ENCODE measurements around the gene NPC1. TPM values are rescaled to one million over a fixed set of nuclear protein-coding genes. Genes with fewer than 3 reads are reported as not detected.

Gene NPC1
- total RNA-seq, 1 donor from 2014 or later: 48.0 TPM

DNA sequence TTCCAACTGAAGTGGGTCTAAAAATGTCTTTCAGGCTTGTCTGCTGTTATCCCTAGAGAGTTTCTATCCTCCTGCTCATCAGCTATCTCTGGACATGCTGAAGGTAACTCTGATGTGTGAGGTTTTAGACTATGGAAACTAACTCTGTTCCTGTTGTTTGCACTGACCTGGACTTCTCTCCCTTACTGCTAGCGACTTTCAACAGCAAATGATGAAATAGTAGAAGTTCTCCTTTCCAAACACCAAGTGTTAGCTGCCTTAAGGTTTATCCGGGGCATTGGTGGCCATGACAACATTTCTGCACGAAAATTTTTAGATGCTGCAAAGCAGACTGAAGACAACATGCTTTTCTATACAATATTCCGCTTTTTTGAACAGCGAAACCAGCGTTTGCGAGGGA is 56.1 kb downstream of the NPC1 start:
- H3K4me1 ChIP-seq (ENCODE audit: control insufficient read depth in 3 of 3, insufficient read depth in 3 of 3, low read length in 3 of 3): peaks cover 0 to 4% (median 0%) of the 10 kb centered on the region in 3 donors
- H3K27ac ChIP-seq (ENCODE audit: low read depth, low read length): no peak overlapping the region
- no peaks in the 10 kb centered on the region for H3K9me3 ChIP-seq (ENCODE audit: control insufficient read depth in 3 of 3, low read length in 3 of 3)
- no peak overlapping the region for H3K9ac ChIP-seq (ENCODE audit: low read depth in 1 of 3, low read length in 3 of 3)
- H3K27me3 ChIP-seq (ENCODE audit: control insufficient read depth in 3 of 3, insufficient read depth in 3 of 3, low read length in 3 of 3): no peaks in the 10 kb centered on the region
- peaks cover 54 to 75% (median 73%) of the 10 kb centered on the region in 3 donors for H3K36me3 ChIP-seq (ENCODE audit: control insufficient read depth in 3 of 3, insufficient read depth in 3 of 3, low read length in 3 of 3)
- no peak overlapping the region for H3K4me3 ChIP-seq (ENCODE audit: low read length in 3 of 3)

DNA sequence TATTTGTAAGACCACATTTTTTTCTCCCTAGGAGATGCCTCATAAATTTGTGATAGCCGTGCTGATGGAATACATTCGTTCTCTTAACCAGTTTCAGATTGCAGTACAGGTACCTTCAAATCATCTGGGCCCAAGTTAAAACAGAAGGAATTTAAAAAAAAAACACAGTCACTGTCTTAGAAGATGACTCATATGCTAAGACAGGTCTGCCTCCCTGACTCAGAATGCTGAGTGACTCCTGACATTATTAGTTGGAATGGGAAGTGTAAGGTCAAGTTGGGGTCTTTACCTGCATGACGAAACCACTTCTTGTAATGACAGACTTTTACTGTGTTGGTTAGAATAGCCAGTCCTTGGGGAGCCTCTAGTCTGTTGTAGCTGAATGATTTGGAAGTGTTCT is 56.7 kb downstream of the NPC1 start:
- H3K36me3 ChIP-seq (ENCODE audit: control insufficient read depth in 3 of 3, insufficient read depth in 3 of 3, low read length in 3 of 3): peaks cover 49 to 69% (median 68%) of the 10 kb centered on the region in 3 donors
- H3K27ac ChIP-seq (ENCODE audit: low read depth, low read length): no peak overlapping the region
- no peaks in the 10 kb centered on the region for H3K27me3 ChIP-seq (ENCODE audit: control insufficient read depth in 3 of 3, insufficient read depth in 3 of 3, low read length in 3 of 3)
- no peak overlapping the region for H3K9ac ChIP-seq (ENCODE audit: low read depth in 1 of 3, low read length in 3 of 3)
- H3K9me3 ChIP-seq (ENCODE audit: control insufficient read depth in 3 of 3, low read length in 3 of 3): no peaks in the 10 kb centered on the region
- no peak overlapping the region for H3K4me3 ChIP-seq (ENCODE audit: low read length in 3 of 3)
- peaks cover 0 to 4% (median 0%) of the 10 kb centered on the region in 3 donors for H3K4me1 ChIP-seq (ENCODE audit: control insufficient read depth in 3 of 3, insufficient read depth in 3 of 3, low read length in 3 of 3)

DNA sequence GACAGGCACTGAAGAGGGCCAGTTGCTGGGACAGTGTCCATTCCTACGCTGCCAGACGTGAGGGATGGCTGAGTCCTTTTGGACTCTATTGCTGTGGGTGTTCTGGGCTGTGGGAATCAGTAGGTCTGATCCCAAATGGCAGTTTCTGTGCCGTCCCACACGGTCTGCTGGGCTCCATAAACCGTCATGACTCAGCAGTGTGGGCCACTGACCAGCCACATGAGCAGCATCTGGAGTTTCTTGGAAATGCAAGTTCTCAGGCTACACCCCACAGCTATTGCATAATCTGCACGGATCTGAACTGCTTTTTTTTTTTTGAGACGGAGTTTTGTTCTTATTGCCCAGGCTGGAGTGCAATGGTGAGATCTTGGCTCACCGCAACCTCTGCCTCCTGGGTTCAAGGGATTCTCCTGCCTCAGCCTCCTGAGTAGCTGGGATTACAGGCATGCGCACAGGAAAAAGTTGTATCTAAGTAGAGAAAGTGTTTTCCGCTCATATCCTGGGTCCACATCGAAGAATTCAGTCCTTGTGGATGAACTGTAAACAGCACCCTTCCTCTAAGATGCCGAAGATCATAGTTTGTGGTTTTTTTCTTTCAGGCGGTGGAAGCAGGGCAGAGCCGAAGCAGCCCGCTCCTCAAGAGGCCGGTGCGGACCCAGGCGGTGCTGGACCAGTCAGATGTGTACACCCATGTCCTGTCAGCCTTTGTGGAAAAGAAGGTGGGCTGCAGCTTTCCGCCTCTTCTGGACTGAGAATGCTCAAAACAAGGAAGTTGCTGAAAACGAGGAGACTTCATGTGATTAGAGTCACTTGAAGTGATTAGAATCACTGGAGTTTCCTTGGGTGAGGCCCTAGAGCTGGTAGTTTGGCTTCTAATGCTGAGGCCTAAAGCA is 57.5 kb downstream of the NPC1 start:
- Histone ChIP-seq H3K27ac (ENCODE audit: low read depth, low read length) (peak overlapping the region; percentile 31), H3K9ac (ENCODE audit: low read depth in 1 of 3, low read length in 3 of 3) (no peak overlapping the region), H3K36me3 (ENCODE audit: control insufficient read depth in 3 of 3, insufficient read depth in 3 of 3, low read length in 3 of 3) (peaks cover 46 to 68% (median 67%) of the 10 kb centered on the region in 3 donors), H3K27me3 (ENCODE audit: control insufficient read depth in 3 of 3, insufficient read depth in 3 of 3, low read length in 3 of 3) (no peaks in the 10 kb centered on the region), H3K4me3 (ENCODE audit: low read length in 3 of 3) (no peak overlapping the region), H3K4me1 (ENCODE audit: control insufficient read depth in 3 of 3, insufficient read depth in 3 of 3, low read length in 3 of 3) (peaks cover 0 to 4% (median 0%) of the 10 kb centered on the region in 3 donors), H3K9me3 (ENCODE audit: control insufficient read depth in 3 of 3, low read length in 3 of 3) (no peaks in the 10 kb centered on the region)

DNA sequence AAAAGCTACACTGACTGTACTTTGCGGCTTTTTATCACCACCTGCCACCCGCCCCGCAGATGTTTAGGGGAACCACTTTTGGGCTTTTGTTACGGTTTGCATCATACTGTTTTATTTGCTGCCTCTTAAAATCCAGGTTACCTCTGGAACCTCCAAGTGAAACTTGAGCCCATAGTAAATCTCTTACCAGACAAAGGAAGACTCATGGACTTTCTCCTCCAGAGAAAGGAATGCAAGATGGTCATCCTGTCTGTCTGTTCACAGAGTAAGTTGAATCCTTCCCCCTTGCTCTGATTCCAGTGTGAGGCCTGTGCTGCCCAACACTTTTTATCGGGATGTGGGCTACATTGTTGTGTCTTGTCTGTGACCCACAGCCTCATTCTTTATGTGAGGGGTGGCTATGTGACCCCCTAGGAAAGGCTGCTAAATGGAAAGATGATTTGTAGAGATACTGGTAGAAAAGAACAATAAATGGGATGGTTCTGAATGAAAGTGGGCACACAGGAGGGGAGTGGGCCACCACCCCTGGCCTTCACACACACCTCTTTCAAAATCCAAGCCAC is 59.7 kb downstream of the NPC1 start:
- Histone ChIP-seq H3K36me3 (ENCODE audit: control insufficient read depth in 3 of 3, insufficient read depth in 3 of 3, low read length in 3 of 3) (peaks cover 51 to 68% (median 63%) of the 10 kb centered on the region in 3 donors), H3K27me3 (ENCODE audit: control insufficient read depth in 3 of 3, insufficient read depth in 3 of 3, low read length in 3 of 3) (no peaks in the 10 kb centered on the region), H3K4me3 (ENCODE audit: low read length in 3 of 3) (no peak overlapping the region), H3K4me1 (ENCODE audit: control insufficient read depth in 3 of 3, insufficient read depth in 3 of 3, low read length in 3 of 3) (peaks cover 0 to 4% (median 0%) of the 10 kb centered on the region in 3 donors), H3K9ac (ENCODE audit: low read depth in 1 of 3, low read length in 3 of 3) (no peak overlapping the region), H3K9me3 (ENCODE audit: control insufficient read depth in 3 of 3, low read length in 3 of 3) (no peaks in the 10 kb centered on the region), H3K27ac (ENCODE audit: low read depth, low read length) (no peak overlapping the region)

DNA sequence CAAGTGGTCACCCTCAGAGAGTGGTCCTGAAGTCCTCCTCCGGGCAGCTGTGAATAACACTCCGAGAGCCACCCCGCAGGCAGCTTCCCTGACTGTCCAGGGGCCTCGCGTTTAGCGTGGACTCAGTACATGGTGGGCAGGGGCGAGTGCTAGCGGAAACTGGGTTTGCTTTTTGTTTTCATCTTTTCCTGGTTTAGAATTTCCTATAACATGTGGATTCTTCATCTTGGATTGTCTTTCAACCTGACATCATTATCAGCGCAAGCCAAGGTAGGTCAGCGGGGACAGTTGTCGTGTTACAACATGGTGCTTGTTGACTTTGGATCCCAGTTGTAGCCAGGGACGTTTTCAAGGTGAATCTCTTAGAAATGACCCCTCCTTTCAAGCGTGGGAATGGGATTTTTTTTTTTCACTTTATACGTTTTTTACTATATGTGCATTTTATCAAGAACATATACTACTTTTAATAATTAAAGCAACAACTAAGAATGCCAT is 62.0 kb downstream of the NPC1 start:
- H3K4me3 ChIP-seq (ENCODE audit: low read length in 3 of 3): no peak overlapping the region
- no peaks in the 10 kb centered on the region for H3K27me3 ChIP-seq (ENCODE audit: control insufficient read depth in 3 of 3, insufficient read depth in 3 of 3, low read length in 3 of 3)
- H3K9me3 ChIP-seq (ENCODE audit: control insufficient read depth in 3 of 3, low read length in 3 of 3): no peaks in the 10 kb centered on the region
- H3K9ac ChIP-seq (ENCODE audit: low read depth in 1 of 3, low read length in 3 of 3): no peak overlapping the region
- peaks cover 0 to 4% (median 0%) of the 10 kb centered on the region in 3 donors for H3K4me1 ChIP-seq (ENCODE audit: control insufficient read depth in 3 of 3, insufficient read depth in 3 of 3, low read length in 3 of 3)
- H3K36me3 ChIP-seq (ENCODE audit: control insufficient read depth in 3 of 3, insufficient read depth in 3 of 3, low read length in 3 of 3): peaks cover 57 to 67% (median 58%) of the 10 kb centered on the region in 3 donors
- H3K27ac ChIP-seq (ENCODE audit: low read depth, low read length): no peak overlapping the region

DNA sequence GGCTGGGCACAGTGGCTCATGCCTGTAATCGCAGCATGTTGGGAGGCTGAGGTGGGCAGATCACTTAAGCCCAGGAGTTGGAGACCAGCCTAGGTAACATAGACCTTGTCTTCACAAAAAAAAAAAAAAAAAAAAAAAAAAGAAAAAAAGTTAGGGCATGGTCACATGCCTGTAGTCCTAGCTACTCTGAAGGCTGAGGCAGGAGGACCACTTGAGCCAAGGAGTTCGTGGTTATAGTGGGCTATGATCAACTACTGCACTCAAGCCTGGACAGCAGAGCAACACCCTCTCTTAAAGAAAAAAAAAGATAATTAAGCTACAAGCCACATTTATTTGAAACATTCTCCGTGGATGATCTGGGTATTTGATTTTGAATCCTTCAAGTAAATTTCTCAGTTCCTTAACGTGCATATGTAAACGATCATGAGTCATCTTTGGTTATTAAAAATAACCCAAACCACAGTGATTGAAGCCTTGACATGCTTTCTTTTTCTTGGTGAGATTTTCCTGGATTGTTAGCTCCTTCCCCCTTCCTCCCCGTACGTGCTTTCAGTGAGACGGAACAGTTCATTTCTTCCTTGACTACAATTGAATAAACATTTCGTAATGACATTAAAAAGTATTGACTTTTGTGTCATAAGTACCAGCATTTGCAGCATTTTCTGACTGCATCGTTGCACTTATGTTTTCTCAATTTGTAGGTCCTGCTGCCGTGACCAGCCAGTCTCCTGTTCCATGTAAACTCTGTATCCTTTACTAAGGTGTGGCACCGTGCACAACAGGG is 62.7 kb downstream of the NPC1 start:
- Histone ChIP-seq H3K27ac (ENCODE audit: low read depth, low read length) (no peak overlapping the region), H3K4me1 (ENCODE audit: control insufficient read depth in 3 of 3, insufficient read depth in 3 of 3, low read length in 3 of 3) (peaks cover 0 to 3% (median 0%) of the 10 kb centered on the region in 3 donors), H3K36me3 (ENCODE audit: control insufficient read depth in 3 of 3, insufficient read depth in 3 of 3, low read length in 3 of 3) (peaks cover 58 to 70% (median 63%) of the 10 kb centered on the region in 3 donors), H3K27me3 (ENCODE audit: control insufficient read depth in 3 of 3, insufficient read depth in 3 of 3, low read length in 3 of 3) (no peaks in the 10 kb centered on the region), H3K9ac (ENCODE audit: low read depth in 1 of 3, low read length in 3 of 3) (no peak overlapping the region), H3K9me3 (ENCODE audit: control insufficient read depth in 3 of 3, low read length in 3 of 3) (no peaks in the 10 kb centered on the region), H3K4me3 (ENCODE audit: low read length in 3 of 3) (no peak overlapping the region)

DNA sequence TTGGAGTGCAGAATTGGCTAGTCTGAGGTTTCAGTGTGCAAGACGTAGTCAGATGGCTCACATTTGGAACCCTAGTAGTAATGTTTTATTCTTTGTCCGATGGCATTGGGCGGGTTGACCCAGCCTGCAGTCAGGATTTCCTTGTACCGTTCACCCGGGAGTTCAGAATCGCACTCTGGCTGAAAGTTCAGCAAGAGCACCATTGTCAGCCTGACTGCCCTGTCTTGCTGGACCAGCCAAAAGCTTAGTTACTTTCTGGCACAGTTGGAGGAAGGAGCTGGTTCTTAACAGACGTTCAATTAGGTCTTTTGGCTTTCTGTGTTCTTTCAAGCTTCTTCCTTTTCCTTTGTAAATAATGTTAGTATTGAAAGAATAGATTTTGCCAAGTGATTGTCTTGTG is 64.4 kb downstream of the NPC1 start:
- Histone ChIP-seq H3K9ac (ENCODE audit: low read depth in 1 of 3, low read length in 3 of 3) (no peak overlapping the region), H3K27me3 (ENCODE audit: control insufficient read depth in 3 of 3, insufficient read depth in 3 of 3, low read length in 3 of 3) (no peaks in the 10 kb centered on the region), H3K9me3 (ENCODE audit: control insufficient read depth in 3 of 3, low read length in 3 of 3) (no peaks in the 10 kb centered on the region), H3K4me3 (ENCODE audit: low read length in 3 of 3) (no peak overlapping the region), H3K4me1 (ENCODE audit: control insufficient read depth in 3 of 3, insufficient read depth in 3 of 3, low read length in 3 of 3) (no peaks in the 10 kb centered on the region), H3K36me3 (ENCODE audit: control insufficient read depth in 3 of 3, insufficient read depth in 3 of 3, low read length in 3 of 3) (peaks cover 52 to 69% (median 56%) of the 10 kb centered on the region in 3 donors), H3K27ac (ENCODE audit: low read depth, low read length) (no peak overlapping the region)

DNA sequence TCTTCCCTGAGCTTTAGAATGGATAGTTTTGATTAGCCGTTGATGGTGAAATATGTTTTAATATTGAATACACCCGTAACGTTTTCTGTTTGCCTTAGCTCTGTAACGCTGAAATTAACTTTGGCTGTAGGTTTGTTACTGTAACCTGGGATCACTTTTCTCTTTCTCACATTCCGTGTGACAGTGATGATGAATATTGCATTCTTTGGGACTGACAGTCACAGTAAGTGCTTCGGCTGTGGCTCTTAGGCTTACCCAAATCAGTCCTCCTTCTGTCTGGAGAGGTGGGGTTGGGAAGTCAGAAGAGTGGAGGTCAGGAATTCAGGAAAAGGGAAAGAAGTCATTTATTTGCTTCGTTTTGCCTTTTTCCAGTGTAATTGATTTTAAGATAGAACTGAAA is 65.0 kb downstream of the NPC1 start:
- Histone ChIP-seq H3K36me3 (ENCODE audit: control insufficient read depth in 3 of 3, insufficient read depth in 3 of 3, low read length in 3 of 3) (peaks cover 45 to 66% (median 50%) of the 10 kb centered on the region in 3 donors), H3K27ac (ENCODE audit: low read depth, low read length) (no peak overlapping the region), H3K4me3 (ENCODE audit: low read length in 3 of 3) (no peak overlapping the region), H3K4me1 (ENCODE audit: control insufficient read depth in 3 of 3, insufficient read depth in 3 of 3, low read length in 3 of 3) (no peaks in the 10 kb centered on the region), H3K9me3 (ENCODE audit: control insufficient read depth in 3 of 3, low read length in 3 of 3) (no peaks in the 10 kb centered on the region), H3K9ac (ENCODE audit: low read depth in 1 of 3, low read length in 3 of 3) (no peak overlapping the region), H3K27me3 (ENCODE audit: control insufficient read depth in 3 of 3, insufficient read depth in 3 of 3, low read length in 3 of 3) (no peaks in the 10 kb centered on the region)

DNA sequence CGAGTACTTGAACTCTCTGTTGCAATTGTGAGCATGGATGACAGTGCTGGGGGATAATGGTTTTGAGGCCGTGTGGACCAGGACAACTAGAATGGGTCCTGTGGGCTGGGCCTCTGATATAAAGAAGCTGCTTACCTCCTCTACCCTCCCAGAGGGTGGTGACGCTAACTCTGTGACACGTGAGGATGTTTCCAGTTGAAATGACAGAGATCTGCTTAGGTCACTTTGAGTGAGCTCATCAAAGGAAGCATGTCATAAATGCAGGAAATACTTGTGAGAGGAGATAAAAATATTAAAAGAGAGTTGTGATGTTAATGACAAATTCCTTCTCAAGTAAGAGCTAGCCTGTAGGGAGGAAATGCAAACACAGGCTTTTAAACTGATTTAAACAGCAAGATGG is 66.6 kb downstream of the NPC1 start:
- Histone ChIP-seq H3K27ac (ENCODE audit: low read depth, low read length) (no peak overlapping the region), H3K9me3 (ENCODE audit: control insufficient read depth in 3 of 3, low read length in 3 of 3) (no peaks in the 10 kb centered on the region), H3K36me3 (ENCODE audit: control insufficient read depth in 3 of 3, insufficient read depth in 3 of 3, low read length in 3 of 3) (peaks cover 42 to 62% (median 43%) of the 10 kb centered on the region in 3 donors), H3K4me3 (ENCODE audit: low read length in 3 of 3) (no peak overlapping the region), H3K9ac (ENCODE audit: low read depth in 1 of 3, low read length in 3 of 3) (no peak overlapping the region), H3K4me1 (ENCODE audit: control insufficient read depth in 3 of 3, insufficient read depth in 3 of 3, low read length in 3 of 3) (no peaks in the 10 kb centered on the region), H3K27me3 (ENCODE audit: control insufficient read depth in 3 of 3, insufficient read depth in 3 of 3, low read length in 3 of 3) (no peaks in the 10 kb centered on the region)
